Fibroblast of skin of back (primary cell): ENCODE results near the gene ZDHHC12.

ENCODE experiments used
- DNase-seq: peaks from one replicate; pipeline ENCODE4 v3.0.0-alpha.2; 2013

ZDHHC12 gene

GRCh38 chr9:128685636-128686489 is 38.1 kb downstream of the ZDHHC12 start:
- no peak for DNase-seq

GRCh38 chr9:128684325-128685199 is 39.4 kb downstream of the ZDHHC12 start:
- peak; percentile 77 for DNase-seq

- no peak for DNase-seq
Measured at GRCh38 chr9:128684065-128684324, 39.9 kb downstream of the ZDHHC12 start.

DNA sequence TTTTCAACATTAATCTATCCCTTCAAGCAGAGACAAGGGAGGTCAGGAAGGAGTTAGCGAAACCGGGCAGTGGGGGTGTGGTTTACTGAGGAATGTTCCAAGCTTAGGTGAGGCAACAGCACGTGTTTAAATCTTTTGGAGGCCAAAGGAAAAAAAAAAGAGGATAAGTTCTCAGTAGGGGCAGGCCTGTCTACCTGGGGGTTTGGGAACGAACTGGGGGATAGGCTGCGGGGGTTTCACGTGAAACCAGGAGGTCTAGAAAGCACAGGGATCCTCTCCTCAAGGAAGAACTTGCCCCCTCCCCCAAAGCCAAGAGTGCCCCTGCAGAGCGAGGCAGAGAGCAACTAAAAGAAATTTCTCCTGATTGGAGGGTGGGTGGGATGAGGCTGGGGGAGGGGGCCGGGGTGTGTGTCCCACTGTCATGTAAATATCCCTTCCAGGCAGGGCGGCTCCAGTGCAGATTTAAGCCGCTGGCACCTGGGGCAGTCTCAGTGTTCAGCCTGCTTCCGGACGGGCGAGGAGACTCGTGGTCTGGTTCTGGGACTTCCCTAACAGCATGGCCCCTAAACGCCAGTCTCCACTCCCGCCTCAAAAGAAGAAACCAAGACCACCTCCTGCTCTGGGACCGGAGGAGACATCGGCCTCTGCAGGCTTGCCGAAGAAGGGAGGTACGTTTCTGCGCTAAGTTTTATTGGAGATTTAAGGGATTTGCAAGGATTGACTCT is 40.4 kb downstream of the ZDHHC12 start:
- DNase-seq = no peak

GRCh38 chr9:128677794-128678193 is 46.1 kb downstream of the ZDHHC12 start:
- DNase-seq = no peak

DNA sequence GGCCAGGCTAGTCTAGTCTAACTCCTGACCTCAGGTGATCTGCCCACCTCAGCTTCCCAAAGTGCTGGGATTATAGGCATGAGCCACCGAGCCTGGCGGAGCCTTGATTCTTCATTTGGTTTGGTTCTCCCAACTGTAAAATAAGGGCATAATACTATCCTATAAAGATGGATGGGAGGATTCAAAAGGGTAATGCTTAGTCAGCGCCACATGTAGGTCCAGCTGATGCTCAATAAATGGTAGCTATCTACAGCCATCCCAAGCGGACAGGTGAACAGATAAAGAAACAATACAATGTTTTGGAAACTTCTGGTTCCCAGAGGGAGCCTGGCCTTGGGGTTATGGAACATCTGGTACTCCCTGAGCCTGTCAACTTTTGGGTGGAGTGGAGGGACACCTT is 48.5 kb downstream of the ZDHHC12 start:
- no peak for DNase-seq
